Measurements from ENCODE around the gene BPIFB6.

The BPIFB6 gene

GRCh38 chr20:32984631-32985354, 46.7 kb upstream of the BPIFB6 start:
- H3K4me2 ChIP-seq (ENCODE audit: low read length) = no peak overlapping the region
- H3K4ac ChIP-seq (ENCODE audit: low read depth, low read length) = no peak overlapping the region
- H3K4me1 ChIP-seq (ENCODE audit: control insufficient read depth in 1 of 2, insufficient read depth in 2 of 2, low read length in 2 of 2) = no peaks in the 10 kb centered on the region
- H2BK12ac ChIP-seq (ENCODE audit: low read length) = no peak overlapping the region
- H2AFZ ChIP-seq (ENCODE audit: insufficient read depth, low read length, poor library complexity) = no peak overlapping the region
- no peaks in the 10 kb centered on the region for H3K27me3 ChIP-seq (ENCODE audit: insufficient read depth, low read length)
- no peak overlapping the region for H2AK5ac ChIP-seq (ENCODE audit: low read length)
- no peak overlapping the region for H4K91ac ChIP-seq (ENCODE audit: low read depth, low read length)
- H3K14ac ChIP-seq (ENCODE audit: low read length) = no peak overlapping the region
- H3K79me2 ChIP-seq (ENCODE audit: control insufficient read depth, insufficient read depth, low read length, poor library complexity) = no peaks in the 10 kb centered on the region
- no peak overlapping the region for H4K12ac ChIP-seq (ENCODE audit: low read depth, low read length)
- no peak overlapping the region for H3K4me3 ChIP-seq (ENCODE audit: low read depth, low read length)
- no peak overlapping the region for H3K9ac ChIP-seq (ENCODE audit: low read length)
- peaks cover 3% of the 10 kb centered on the region for H3K9me3 ChIP-seq (ENCODE audit: insufficient read depth, low read depth, low read length)
- DNase-seq = no peak
- H3K18ac ChIP-seq (ENCODE audit: low read length) = no peak overlapping the region
- H3K27ac ChIP-seq (ENCODE audit: low read depth, low read length) = no peak overlapping the region
- no peak overlapping the region for H3K23ac ChIP-seq (ENCODE audit: low read length)
- H4K8ac ChIP-seq (ENCODE audit: low read depth, low read length) = no peak overlapping the region
- no peaks in the 10 kb centered on the region for H3K36me3 ChIP-seq (ENCODE audit: control insufficient read depth in 1 of 2, insufficient read depth in 2 of 2, low read length in 2 of 2)
- H2BK5ac ChIP-seq (ENCODE audit: low read depth, low read length, poor library complexity) = no peak overlapping the region
- no peak overlapping the region for H2BK120ac ChIP-seq (ENCODE audit: insufficient read depth, low read length, poor library complexity)
- H3K79me1 ChIP-seq (ENCODE audit: low read length) = no peaks in the 10 kb centered on the region
- no CpG with 5 or more reads among the region's 9 CpGs for WGBS (ENCODE audit: extremely low coverage, insufficient coverage, insufficient read length)

- Histone ChIP-seq H4K91ac (ENCODE audit: low read depth, low read length) (no peak overlapping the region), H3K18ac (ENCODE audit: low read length) (no peak overlapping the region), H3K23ac (ENCODE audit: low read length) (no peak overlapping the region), H3K4ac (ENCODE audit: low read depth, low read length) (no peak overlapping the region), H3K4me3 (ENCODE audit: low read depth, low read length) (no peak overlapping the region), H4K12ac (ENCODE audit: low read depth, low read length) (no peak overlapping the region), H3K79me1 (ENCODE audit: low read length) (no peaks in the 10 kb centered on the region), H2AK5ac (ENCODE audit: low read length) (no peak overlapping the region), H2BK120ac (ENCODE audit: insufficient read depth, low read length, poor library complexity) (no peak overlapping the region), H3K79me2 (ENCODE audit: control insufficient read depth, insufficient read depth, low read length, poor library complexity) (no peaks in the 10 kb centered on the region), H4K8ac (ENCODE audit: low read depth, low read length) (no peak overlapping the region), H3K4me1 (ENCODE audit: control insufficient read depth in 1 of 2, insufficient read depth in 2 of 2, low read length in 2 of 2) (no peaks in the 10 kb centered on the region), H2AFZ (ENCODE audit: insufficient read depth, low read length, poor library complexity) (no peak overlapping the region), H3K9me3 (ENCODE audit: insufficient read depth, low read depth, low read length) (peaks cover 3% of the 10 kb centered on the region), H3K14ac (ENCODE audit: low read length) (no peak overlapping the region), H3K4me2 (ENCODE audit: low read length) (no peak overlapping the region), H2BK12ac (ENCODE audit: low read length) (no peak overlapping the region), H3K36me3 (ENCODE audit: control insufficient read depth in 1 of 2, insufficient read depth in 2 of 2, low read length in 2 of 2) (no peaks in the 10 kb centered on the region), H2BK5ac (ENCODE audit: low read depth, low read length, poor library complexity) (no peak overlapping the region), H3K9ac (ENCODE audit: low read length) (no peak overlapping the region), H3K27ac (ENCODE audit: low read depth, low read length) (no peak overlapping the region), H3K27me3 (ENCODE audit: insufficient read depth, low read length) (no peaks in the 10 kb centered on the region)
- WGBS (ENCODE audit: extremely low coverage, insufficient coverage, insufficient read length) = no CpG with 5 or more reads among the region's 6 CpGs
- DNase-seq = no peak
Measured at GRCh38 chr20:32985596-32985995, 45.9 kb upstream of the BPIFB6 start.

DNA sequence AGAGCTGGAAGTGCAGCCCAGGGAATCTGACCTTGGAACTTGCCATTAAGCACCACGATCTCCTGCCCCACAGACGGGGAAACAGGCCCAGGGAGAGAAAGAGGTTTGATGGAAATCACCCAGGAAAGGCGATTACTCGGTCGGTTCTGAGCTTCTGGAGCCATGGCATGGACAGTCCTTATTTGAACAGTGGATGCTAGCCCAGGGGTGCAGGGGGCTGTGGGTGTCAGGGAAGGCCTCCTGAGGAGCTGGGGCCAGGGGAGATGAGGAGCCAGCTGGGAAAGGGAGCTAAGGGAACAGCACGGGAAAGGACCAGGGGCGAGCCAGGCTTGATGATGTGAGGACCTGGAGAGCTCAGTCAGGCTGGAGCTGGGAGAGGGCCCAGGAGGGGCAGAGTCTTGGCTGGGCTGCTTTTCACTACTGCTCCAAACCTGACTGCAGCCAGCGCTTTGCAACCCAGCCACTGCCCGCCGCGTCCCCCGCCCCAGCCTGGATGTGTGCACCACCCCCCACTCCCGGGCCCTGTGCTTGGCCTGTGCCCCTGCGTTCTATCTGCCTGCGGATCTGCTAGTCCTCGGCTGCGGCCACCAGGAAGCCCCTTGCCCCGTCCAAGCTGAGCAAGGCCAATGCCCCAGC, 45.0 kb upstream of the BPIFB6 start:
- Histone ChIP-seq H4K12ac (ENCODE audit: low read depth, low read length) (no peak overlapping the region), H2AFZ (ENCODE audit: insufficient read depth, low read length, poor library complexity) (no peak overlapping the region), H2AK5ac (ENCODE audit: low read length) (no peak overlapping the region), H2BK5ac (ENCODE audit: low read depth, low read length, poor library complexity) (no peak overlapping the region), H3K23ac (ENCODE audit: low read length) (no peak overlapping the region), H2BK12ac (ENCODE audit: low read length) (no peak overlapping the region), H4K91ac (ENCODE audit: low read depth, low read length) (no peak overlapping the region), H3K4me2 (ENCODE audit: low read length) (no peak overlapping the region), H3K9me3 (ENCODE audit: insufficient read depth, low read depth, low read length) (peaks cover 3% of the 10 kb centered on the region), H3K79me2 (ENCODE audit: control insufficient read depth, insufficient read depth, low read length, poor library complexity) (no peaks in the 10 kb centered on the region), H3K4ac (ENCODE audit: low read depth, low read length) (no peak overlapping the region), H3K79me1 (ENCODE audit: low read length) (no peaks in the 10 kb centered on the region), H3K4me1 (ENCODE audit: control insufficient read depth in 1 of 2, insufficient read depth in 2 of 2, low read length in 2 of 2) (no peaks in the 10 kb centered on the region), H2BK120ac (ENCODE audit: insufficient read depth, low read length, poor library complexity) (no peak overlapping the region), H3K14ac (ENCODE audit: low read length) (no peak overlapping the region), H3K27me3 (ENCODE audit: insufficient read depth, low read length) (no peaks in the 10 kb centered on the region), H3K18ac (ENCODE audit: low read length) (no peak overlapping the region), H3K9ac (ENCODE audit: low read length) (no peak overlapping the region), H4K8ac (ENCODE audit: low read depth, low read length) (no peak overlapping the region), H3K4me3 (ENCODE audit: low read depth, low read length) (no peak overlapping the region), H3K36me3 (ENCODE audit: control insufficient read depth in 1 of 2, insufficient read depth in 2 of 2, low read length in 2 of 2) (no peaks in the 10 kb centered on the region), H3K27ac (ENCODE audit: low read depth, low read length) (no peak overlapping the region)
- no CpG with 5 or more reads among the region's 18 CpGs for WGBS (ENCODE audit: extremely low coverage, insufficient coverage, insufficient read length)
- DNase-seq = no peak

GRCh38 chr20:32987044-32987825, 44.2 kb upstream of the BPIFB6 start:
- Histone ChIP-seq H2AK5ac (ENCODE audit: low read length) (no peak overlapping the region), H3K4me2 (ENCODE audit: low read length) (no peak overlapping the region), H3K4me1 (ENCODE audit: control insufficient read depth in 1 of 2, insufficient read depth in 2 of 2, low read length in 2 of 2) (no peaks in the 10 kb centered on the region), H3K27me3 (ENCODE audit: insufficient read depth, low read length) (no peaks in the 10 kb centered on the region), H3K79me2 (ENCODE audit: control insufficient read depth, insufficient read depth, low read length, poor library complexity) (no peaks in the 10 kb centered on the region), H4K91ac (ENCODE audit: low read depth, low read length) (no peak overlapping the region), H2BK12ac (ENCODE audit: low read length) (no peak overlapping the region), H3K4me3 (ENCODE audit: low read depth, low read length) (no peak overlapping the region), H2BK120ac (ENCODE audit: insufficient read depth, low read length, poor library complexity) (no peak overlapping the region), H4K12ac (ENCODE audit: low read depth, low read length) (no peak overlapping the region), H3K9ac (ENCODE audit: low read length) (no peak overlapping the region), H4K8ac (ENCODE audit: low read depth, low read length) (no peak overlapping the region), H3K9me3 (ENCODE audit: insufficient read depth, low read depth, low read length) (peaks cover 3% of the 10 kb centered on the region), H3K23ac (ENCODE audit: low read length) (no peak overlapping the region), H2AFZ (ENCODE audit: insufficient read depth, low read length, poor library complexity) (no peak overlapping the region), H3K4ac (ENCODE audit: low read depth, low read length) (no peak overlapping the region), H3K27ac (ENCODE audit: low read depth, low read length) (no peak overlapping the region), H3K14ac (ENCODE audit: low read length) (no peak overlapping the region), H3K36me3 (ENCODE audit: control insufficient read depth in 1 of 2, insufficient read depth in 2 of 2, low read length in 2 of 2) (no peaks in the 10 kb centered on the region), H3K79me1 (ENCODE audit: low read length) (no peaks in the 10 kb centered on the region), H2BK5ac (ENCODE audit: low read depth, low read length, poor library complexity) (no peak overlapping the region), H3K18ac (ENCODE audit: low read length) (no peak overlapping the region)
- DNase-seq = no peak
- no CpG with 5 or more reads among the region's 11 CpGs for WGBS (ENCODE audit: extremely low coverage, insufficient coverage, insufficient read length)
